Measurements from ENCODE around the gene PRKCE.

PRKCE gene

GRCh38 chr2:45651415-45652089 lies at the start of gene PRKCE:
TSS of gene PRKCE (plus strand) at chr2:45651675.
- DNase-seq: peak in 1 of 2 donors; percentile 65

- DNase-seq: no peak
Observed at GRCh38 chr2:45602624-45603023, 48.9 kb upstream of the PRKCE start.

- DNase-seq: no peak
Observed at GRCh38 chr2:45605116-45605515, 46.4 kb upstream of the PRKCE start.

- DNase-seq: peak in 1 of 2 donors; percentile 35
Observed at GRCh38 chr2:45606796-45607195, 44.7 kb upstream of the PRKCE start.

- DNase-seq: no peak
Observed at GRCh38 chr2:45607701-45608100, 43.8 kb upstream of the PRKCE start.

- DNase-seq: peak in 1 of 2 donors; percentile 37
Observed at GRCh38 chr2:45610281-45611019, 41.0 kb upstream of the PRKCE start.

GRCh38 chr2:45611020-45611859 lies 40.2 kb upstream of the PRKCE start, which contains the start of gene SRBD1:
TSS of gene SRBD1 (minus strand) at chr2:45611267. CDS start at chr2:45605441, 5,826 bp downstream.
- peak; percentile 77 to 81 for DNase-seq

GRCh38 chr2:45612285-45612684 lies 39.2 kb upstream of the PRKCE start:
- no peak for DNase-seq

- no peak for DNase-seq
Observed at GRCh38 chr2:45612731-45613130, 38.7 kb upstream of the PRKCE start.

GRCh38 chr2:45614330-45614729 lies 37.1 kb upstream of the PRKCE start:
- no peak for DNase-seq

- no peak for DNase-seq
Observed at GRCh38 chr2:45614871-45615415, 36.5 kb upstream of the PRKCE start.

GRCh38 chr2:45616658-45617411 lies 34.6 kb upstream of the PRKCE start:
- DNase-seq: no peak

- no peak for DNase-seq
Observed at GRCh38 chr2:45617496-45617895, 34.0 kb upstream of the PRKCE start.

- no peak for DNase-seq
Observed at GRCh38 chr2:45622336-45623075, 29.0 kb upstream of the PRKCE start.

GRCh38 chr2:45623098-45623497 lies 28.4 kb upstream of the PRKCE start:
- DNase-seq: no peak

- no peak for DNase-seq
Observed at GRCh38 chr2:45625824-45626223, 25.7 kb upstream of the PRKCE start.

- DNase-seq: no peak
Observed at GRCh38 chr2:45626387-45627221, 24.9 kb upstream of the PRKCE start.

- DNase-seq: no peak
Observed at GRCh38 chr2:45627911-45628310, 23.6 kb upstream of the PRKCE start.

GRCh38 chr2:45629971-45630370 lies 21.5 kb upstream of the PRKCE start:
- DNase-seq: no peak

GRCh38 chr2:45631319-45631718 lies 20.2 kb upstream of the PRKCE start:
- no peak for DNase-seq

- DNase-seq: no peak
Observed at GRCh38 chr2:45631955-45632354, 19.5 kb upstream of the PRKCE start.
